Type B pancreatic cell (in vitro differentiated cells): Measurements from ENCODE around the gene NPAS3. TPM values are rescaled to one million over a fixed set of nuclear protein-coding genes. Genes with fewer than 3 reads are reported as not detected.

ENCODE experiments used
- DNase-seq: peaks from one replicate; pipeline ENCODE4 v3.0.0; 2021; ENCODE audit warnings: mixed read lengths; ENCODE audit not compliant: unreplicated experiment; ENCODE audit errors: extremely low spot score
- H3K27ac Mint-ChIP-seq: 2 replicates; pipeline ENCODE4 v1.8.0; 2021; ENCODE audit warnings: mild to moderate bottlenecking, mixed read lengths
- H3K27me3 Mint-ChIP-seq: 2 replicates; pipeline ENCODE4 v1.8.0; 2021; ENCODE audit warnings: mixed read lengths
- H3K36me3 Mint-ChIP-seq: 2 replicates; pipeline ENCODE4 v1.8.0; 2021; ENCODE audit warnings: mixed read lengths
- H3K4me1 Mint-ChIP-seq: one replicate; pipeline ENCODE4 v1.8.0; 2021; ENCODE audit warnings: mixed read lengths; ENCODE audit not compliant: unreplicated experiment
- H3K4me3 Mint-ChIP-seq: 2 replicates; pipeline ENCODE4 v1.8.0; 2021; ENCODE audit warnings: mild to moderate bottlenecking, mixed read lengths
- H3K9me3 Mint-ChIP-seq: 2 replicates; pipeline ENCODE4 v1.8.0; 2021; ENCODE audit warnings: mixed read lengths
- total RNA-seq: library from RNA; stranded (reverse); gene quantifications from 2 replicates; pipeline ENCODE4 v1.2.1, GENCODE V29; 2021; ENCODE audit warnings: low replicate concordance
- TF ChIP-seq, protein P1 (sequence below): fragments of 200-600 bp; sonication (generic); conservative IDR thresholded peaks from 2 replicates; pipeline ENCODE4 v1.5.0; 2021; ENCODE audit warnings: antibody characterized with exemption, mild to moderate bottlenecking

The NPAS3 gene
- total RNA-seq, 1 donor from 2014 or later, result 8.7 TPM

DNA sequence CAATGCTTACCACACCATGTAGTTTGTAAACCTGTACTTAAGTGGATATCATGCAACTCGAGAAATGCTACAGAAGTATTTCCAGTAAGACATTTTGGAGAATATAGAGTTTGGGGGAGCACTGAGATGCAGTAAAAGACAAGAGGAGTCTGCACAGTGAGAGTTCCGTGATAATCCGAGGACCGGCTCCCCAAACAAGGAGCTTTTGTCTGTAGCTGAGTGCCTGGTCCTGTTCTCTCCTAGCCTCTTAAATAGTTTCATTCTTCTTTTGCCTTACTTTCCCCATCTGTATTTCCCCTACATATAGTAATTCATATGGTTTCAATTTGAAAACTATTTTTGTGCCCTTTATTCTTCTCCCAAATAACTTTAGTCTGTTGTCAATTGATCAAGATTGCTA, 648.1 kb downstream of the NPAS3 start:
- Mint-ChIP-seq H3K27me3 (peaks cover 6% of the 10 kb centered on the region), H3K4me3 (no peak overlapping the region), H3K9me3 (no peaks in the 10 kb centered on the region), H3K36me3 (no peaks in the 10 kb centered on the region), H3K4me1 (peaks cover 4% of the 10 kb centered on the region), H3K27ac (no peak overlapping the region)
- TF ChIP-seq, protein P1, sequence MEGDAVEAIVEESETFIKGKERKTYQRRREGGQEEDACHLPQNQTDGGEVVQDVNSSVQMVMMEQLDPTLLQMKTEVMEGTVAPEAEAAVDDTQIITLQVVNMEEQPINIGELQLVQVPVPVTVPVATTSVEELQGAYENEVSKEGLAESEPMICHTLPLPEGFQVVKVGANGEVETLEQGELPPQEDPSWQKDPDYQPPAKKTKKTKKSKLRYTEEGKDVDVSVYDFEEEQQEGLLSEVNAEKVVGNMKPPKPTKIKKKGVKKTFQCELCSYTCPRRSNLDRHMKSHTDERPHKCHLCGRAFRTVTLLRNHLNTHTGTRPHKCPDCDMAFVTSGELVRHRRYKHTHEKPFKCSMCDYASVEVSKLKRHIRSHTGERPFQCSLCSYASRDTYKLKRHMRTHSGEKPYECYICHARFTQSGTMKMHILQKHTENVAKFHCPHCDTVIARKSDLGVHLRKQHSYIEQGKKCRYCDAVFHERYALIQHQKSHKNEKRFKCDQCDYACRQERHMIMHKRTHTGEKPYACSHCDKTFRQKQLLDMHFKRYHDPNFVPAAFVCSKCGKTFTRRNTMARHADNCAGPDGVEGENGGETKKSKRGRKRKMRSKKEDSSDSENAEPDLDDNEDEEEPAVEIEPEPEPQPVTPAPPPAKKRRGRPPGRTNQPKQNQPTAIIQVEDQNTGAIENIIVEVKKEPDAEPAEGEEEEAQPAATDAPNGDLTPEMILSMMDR, result no peak
- DNase-seq, result no peak

DNA sequence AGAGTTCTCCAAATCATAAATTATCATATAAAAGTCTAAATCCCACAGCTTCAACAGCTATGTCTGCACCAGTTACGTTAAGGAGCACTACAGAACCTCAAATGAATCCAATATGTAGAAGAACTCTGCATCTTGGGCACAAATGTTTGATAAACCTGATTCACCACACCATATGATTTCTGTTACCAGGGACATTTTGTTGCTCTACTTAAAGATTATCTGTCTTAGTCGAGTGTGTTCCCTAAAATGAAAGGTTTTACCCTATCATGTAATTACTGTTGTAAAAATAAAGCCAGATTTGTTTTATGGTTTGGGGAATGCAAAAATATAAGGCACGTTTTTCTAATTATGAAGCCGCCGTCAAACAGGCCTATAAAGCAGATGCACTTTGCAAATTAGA, 649.1 kb downstream of the NPAS3 start:
- DNase-seq, result no peak
- TF ChIP-seq, protein P1, result no peak
- Mint-ChIP-seq H3K9me3 (no peaks in the 10 kb centered on the region), H3K4me1 (peaks cover 4% of the 10 kb centered on the region), H3K36me3 (no peaks in the 10 kb centered on the region), H3K27ac (no peak overlapping the region), H3K27me3 (peaks cover 9% of the 10 kb centered on the region), H3K4me3 (no peak overlapping the region)

DNA sequence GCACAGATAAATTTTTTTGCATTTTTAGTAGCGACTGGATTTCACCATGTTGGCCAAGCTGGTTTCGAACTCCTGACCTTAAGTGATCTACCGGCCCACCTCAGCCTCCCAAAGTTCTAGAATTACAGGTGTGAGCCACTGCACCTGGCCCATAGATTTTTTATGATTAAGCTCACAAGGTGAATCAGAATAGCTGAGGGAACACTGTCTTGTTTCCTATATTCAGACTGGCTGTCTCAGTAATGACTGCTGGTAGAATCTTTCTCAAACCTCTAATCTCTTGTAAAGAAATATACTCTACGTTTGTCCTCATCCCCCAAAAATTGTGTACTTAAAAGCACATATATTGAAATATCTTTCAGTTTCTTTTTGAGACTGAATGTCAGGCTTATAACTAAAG, 650.1 kb downstream of the NPAS3 start:
- Mint-ChIP-seq H3K27me3 (peaks cover 7% of the 10 kb centered on the region), H3K4me3 (no peak overlapping the region), H3K4me1 (peaks cover 4% of the 10 kb centered on the region), H3K27ac (no peak overlapping the region), H3K36me3 (no peaks in the 10 kb centered on the region), H3K9me3 (no peaks in the 10 kb centered on the region)
- TF ChIP-seq, protein P1, result no peak
- DNase-seq, result no peak

DNA sequence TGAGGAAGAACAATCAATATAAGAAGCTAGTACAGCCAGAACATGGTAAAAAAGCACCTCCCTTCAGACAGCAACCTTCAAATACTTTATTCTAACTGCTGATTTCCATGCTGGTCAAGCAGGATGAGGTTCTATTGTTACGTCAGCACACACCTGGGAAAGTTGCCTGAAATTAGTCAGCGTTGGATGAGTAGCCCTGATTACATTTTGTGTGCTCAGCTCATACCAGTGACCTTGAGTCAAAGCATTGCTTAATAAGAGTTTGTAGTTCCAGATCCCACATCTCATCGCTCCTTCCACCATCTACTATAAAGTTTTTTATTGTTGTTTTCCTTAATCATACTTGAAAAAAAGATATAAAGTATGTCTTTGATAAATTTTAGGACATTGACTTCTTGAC, 650.7 kb downstream of the NPAS3 start:
- H3K9me3 Mint-ChIP-seq, result no peaks in the 10 kb centered on the region
- H3K27ac Mint-ChIP-seq, result no peak overlapping the region
- TF ChIP-seq, protein P1, result no peak
- peaks cover 4% of the 10 kb centered on the region for H3K4me1 Mint-ChIP-seq
- peaks cover 7% of the 10 kb centered on the region for H3K27me3 Mint-ChIP-seq
- no peaks in the 10 kb centered on the region for H3K36me3 Mint-ChIP-seq
- no peak overlapping the region for H3K4me3 Mint-ChIP-seq
- no peak for DNase-seq

DNA sequence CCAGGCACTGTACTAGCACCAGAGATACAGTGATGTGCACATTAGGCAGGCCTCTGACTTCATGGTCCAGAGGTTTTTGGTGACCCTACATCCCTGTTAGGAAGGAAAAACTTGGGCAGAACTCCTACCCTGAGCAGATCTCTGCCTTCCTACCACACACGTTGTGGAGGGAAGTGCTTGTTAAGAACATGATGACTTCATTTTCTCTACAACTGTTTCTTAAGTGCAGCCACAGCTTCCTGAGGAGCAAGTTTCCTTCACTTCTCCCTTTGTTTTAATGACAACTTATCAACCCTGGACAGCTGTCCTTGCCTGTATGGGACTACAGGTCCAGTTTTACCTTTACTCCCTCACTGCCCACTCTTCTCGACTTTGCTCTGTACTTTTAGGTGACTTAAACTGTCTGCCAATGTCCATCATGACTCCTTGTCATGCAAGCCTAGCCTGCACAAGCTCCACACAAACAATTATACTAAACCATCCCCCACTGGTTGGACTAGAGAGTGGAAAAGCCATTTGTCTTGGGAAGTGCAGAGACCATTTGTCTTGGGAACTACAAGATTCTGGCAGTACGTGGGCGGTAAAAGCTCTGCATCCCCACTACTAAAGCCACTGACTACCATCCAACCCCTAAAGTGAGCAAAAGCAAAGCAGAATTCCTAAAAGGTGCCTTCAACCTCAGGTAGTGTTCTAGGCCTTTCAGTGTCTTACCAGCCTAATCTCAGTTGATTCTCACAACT, 652.4 kb downstream of the NPAS3 start:
- Mint-ChIP-seq H3K4me3 (no peak overlapping the region), H3K27ac (no peak overlapping the region), H3K36me3 (no peaks in the 10 kb centered on the region), H3K9me3 (no peaks in the 10 kb centered on the region), H3K27me3 (peaks cover 7% of the 10 kb centered on the region), H3K4me1 (peaks cover 4% of the 10 kb centered on the region)
- TF ChIP-seq, protein P1, result no peak
- no peak for DNase-seq

DNA sequence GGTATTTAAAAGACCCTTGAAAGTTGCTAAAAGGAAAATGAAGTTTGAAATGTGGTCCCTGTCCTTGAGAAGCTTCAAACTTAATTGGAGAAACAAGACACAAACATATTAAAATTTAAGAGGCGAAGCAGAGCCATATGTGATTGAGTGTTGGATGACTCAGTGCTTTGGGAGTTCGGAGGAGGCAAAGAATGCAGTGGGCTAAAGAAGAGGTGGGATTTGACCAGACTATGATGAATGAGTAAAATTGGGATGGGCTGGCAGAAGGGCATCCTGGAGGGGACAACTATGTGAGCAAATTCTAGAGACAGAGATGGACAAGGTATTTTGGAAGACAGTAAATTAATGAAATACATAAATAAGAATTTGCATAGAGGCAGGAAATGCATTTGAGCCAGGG, 653.6 kb downstream of the NPAS3 start:
- Mint-ChIP-seq H3K9me3 (no peaks in the 10 kb centered on the region), H3K4me1 (peaks cover 4% of the 10 kb centered on the region), H3K27me3 (peaks cover 7% of the 10 kb centered on the region), H3K36me3 (no peaks in the 10 kb centered on the region), H3K4me3 (no peak overlapping the region), H3K27ac (no peak overlapping the region)
- no peak for DNase-seq
- TF ChIP-seq, protein P1, result no peak
